ENCODE measurements around the gene RFT1. TPM values are rescaled to one million over a fixed set of nuclear protein-coding genes. Genes with fewer than 3 reads are reported as not detected.

The RFT1 gene
- polyA plus RNA-seq, 3 donors, result 8.2 to 34.9 (median 25.6) TPM

DNA sequence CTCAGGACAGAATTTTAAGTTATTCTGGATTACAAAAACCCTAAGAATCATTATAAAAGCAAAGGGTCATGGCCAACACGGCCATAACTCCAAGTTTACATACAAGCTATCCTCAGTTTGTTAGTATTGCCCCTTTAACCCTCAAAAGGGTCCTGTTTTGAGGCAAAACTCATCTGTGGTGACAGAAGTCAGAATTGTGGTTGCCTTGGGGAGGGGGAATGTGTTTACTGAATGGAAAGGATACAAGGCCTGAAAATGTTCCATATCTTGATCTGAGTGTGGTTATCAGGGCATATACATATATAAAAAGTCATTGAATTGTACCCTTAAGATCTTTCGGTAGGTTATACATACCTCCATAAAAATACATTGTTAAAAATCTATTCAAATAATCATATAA, 86.5 kb downstream of the RFT1 start:
- no peaks in the 10 kb centered on the region for H3K9me3 ChIP-seq (replicated peaks in 1 of 2; ENCODE audit: control insufficient read depth in 1 of 2, insufficient read depth in 1 of 2, low read length in 2 of 2)
- H3K27ac Mint-ChIP-seq, result no peak overlapping the region
- peaks cover 31% of the 10 kb centered on the region for H3K79me2 ChIP-seq (ENCODE audit: insufficient read depth, low read length)
- peaks cover 17% of the 10 kb centered on the region for H3K4me1 Mint-ChIP-seq
- peaks cover 12 to 23% of the 10 kb centered on the region in 2 donors for H3K4me1 ChIP-seq (ENCODE audit: control insufficient read depth in 1 of 2, insufficient read depth in 2 of 2, low read length in 2 of 2)
- no peak overlapping the region for H3K4me2 ChIP-seq (replicated peaks; ENCODE audit: extremely low read depth, low read length, poor library complexity, severe bottlenecking)
- H3K27ac ChIP-seq (ENCODE audit: low read depth in 1 of 2, low read length in 2 of 2), result no peak overlapping the region
- H3K9ac ChIP-seq (ENCODE audit: insufficient read depth, low read length, poor library complexity, severe bottlenecking), result no peak overlapping the region
- no peaks in the 10 kb centered on the region for H3K36me3 ChIP-seq (replicated peaks in 1 of 2; ENCODE audit: control insufficient read depth in 1 of 2, insufficient read depth in 2 of 2, low read length in 2 of 2)
- H2AFZ ChIP-seq (ENCODE audit: insufficient read depth, low read depth, low read length, poor library complexity, severe bottlenecking), result no peak overlapping the region
- intact Hi-C loops (cut with micrococcal nuclease), result no loop called here
- no peak overlapping the region for H3K4me3 ChIP-seq (replicated peaks in 1 of 3; ENCODE audit: low read depth in 2 of 3, low read length in 3 of 3)
- TF ChIP-seq, protein P1, sequence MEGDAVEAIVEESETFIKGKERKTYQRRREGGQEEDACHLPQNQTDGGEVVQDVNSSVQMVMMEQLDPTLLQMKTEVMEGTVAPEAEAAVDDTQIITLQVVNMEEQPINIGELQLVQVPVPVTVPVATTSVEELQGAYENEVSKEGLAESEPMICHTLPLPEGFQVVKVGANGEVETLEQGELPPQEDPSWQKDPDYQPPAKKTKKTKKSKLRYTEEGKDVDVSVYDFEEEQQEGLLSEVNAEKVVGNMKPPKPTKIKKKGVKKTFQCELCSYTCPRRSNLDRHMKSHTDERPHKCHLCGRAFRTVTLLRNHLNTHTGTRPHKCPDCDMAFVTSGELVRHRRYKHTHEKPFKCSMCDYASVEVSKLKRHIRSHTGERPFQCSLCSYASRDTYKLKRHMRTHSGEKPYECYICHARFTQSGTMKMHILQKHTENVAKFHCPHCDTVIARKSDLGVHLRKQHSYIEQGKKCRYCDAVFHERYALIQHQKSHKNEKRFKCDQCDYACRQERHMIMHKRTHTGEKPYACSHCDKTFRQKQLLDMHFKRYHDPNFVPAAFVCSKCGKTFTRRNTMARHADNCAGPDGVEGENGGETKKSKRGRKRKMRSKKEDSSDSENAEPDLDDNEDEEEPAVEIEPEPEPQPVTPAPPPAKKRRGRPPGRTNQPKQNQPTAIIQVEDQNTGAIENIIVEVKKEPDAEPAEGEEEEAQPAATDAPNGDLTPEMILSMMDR (IDR thresholded peaks at IDR 0.05), result no peak
- DNase-seq, result no peak
- H3K4me3 Mint-ChIP-seq, result no peak overlapping the region
- H3K27me3 ChIP-seq (ENCODE audit: control insufficient read depth in 2 of 2, insufficient read depth in 2 of 2, low read length in 2 of 2), result peaks cover 12 to 40% of the 10 kb centered on the region in 2 donors
- H4K20me1 ChIP-seq (ENCODE audit: insufficient read depth, low read length), result no peaks in the 10 kb centered on the region
- H3K9me3 Mint-ChIP-seq, result peaks cover 0 to 6% (median 2%) of the 10 kb centered on the region in 7 donors
- no CpG with 5 or more reads among the region's 2 CpGs for WGBS (ENCODE audit: insufficient coverage)
- H3K36me3 Mint-ChIP-seq, result peaks cover 2 to 6% of the 10 kb centered on the region in 2 donors
- H3K27me3 Mint-ChIP-seq (ENCODE audit: low read depth in 3 of 3), result peaks cover 27 to 45% (median 39%) of the 10 kb centered on the region in 3 donors

DNA sequence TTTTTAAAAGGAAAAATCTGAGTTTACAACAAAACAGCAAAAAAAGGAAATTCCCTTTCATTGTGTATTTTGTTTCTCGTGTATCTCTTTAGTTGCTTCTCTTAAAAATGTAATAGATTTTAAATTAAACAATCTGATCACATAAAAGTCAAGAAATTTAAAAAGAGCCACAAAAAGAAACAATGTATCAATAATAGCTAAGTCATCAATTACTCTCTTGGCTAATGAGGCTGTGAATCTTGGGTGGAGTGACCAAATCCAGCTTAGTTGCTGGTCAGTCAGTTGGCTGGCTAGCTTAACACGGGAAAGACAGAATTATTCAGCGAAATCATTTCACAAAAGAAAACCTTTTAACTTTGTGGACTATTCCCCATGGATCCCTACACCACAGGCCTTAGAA, 87.6 kb downstream of the RFT1 start:
- peaks cover 9 to 33% of the 10 kb centered on the region in 2 donors for H3K27me3 ChIP-seq (ENCODE audit: control insufficient read depth in 2 of 2, insufficient read depth in 2 of 2, low read length in 2 of 2)
- H4K20me1 ChIP-seq (ENCODE audit: insufficient read depth, low read length), result no peaks in the 10 kb centered on the region
- no peak overlapping the region for H3K27ac ChIP-seq (ENCODE audit: low read depth in 1 of 2, low read length in 2 of 2)
- 90% methylated on average over 2 of the region's 3 CpGs for WGBS (ENCODE audit: insufficient coverage)
- peaks cover 17% of the 10 kb centered on the region for H3K4me1 Mint-ChIP-seq
- H3K9me3 Mint-ChIP-seq, result peaks cover 0 to 6% (median 0%) of the 10 kb centered on the region in 7 donors
- peaks cover 12 to 23% of the 10 kb centered on the region in 2 donors for H3K4me1 ChIP-seq (ENCODE audit: control insufficient read depth in 1 of 2, insufficient read depth in 2 of 2, low read length in 2 of 2)
- TF ChIP-seq, protein P1 (IDR thresholded peaks at IDR 0.05), result no peak
- H3K36me3 Mint-ChIP-seq, result peaks cover 2 to 6% of the 10 kb centered on the region in 2 donors
- no peak overlapping the region for H3K4me3 ChIP-seq (replicated peaks in 1 of 3; ENCODE audit: low read depth in 2 of 3, low read length in 3 of 3)
- peaks cover 20 to 38% (median 29%) of the 10 kb centered on the region in 3 donors for H3K27me3 Mint-ChIP-seq (ENCODE audit: low read depth in 3 of 3)
- no peaks in the 10 kb centered on the region for H3K36me3 ChIP-seq (replicated peaks in 1 of 2; ENCODE audit: control insufficient read depth in 1 of 2, insufficient read depth in 2 of 2, low read length in 2 of 2)
- no peak overlapping the region for H2AFZ ChIP-seq (ENCODE audit: insufficient read depth, low read depth, low read length, poor library complexity, severe bottlenecking)
- H3K79me2 ChIP-seq (ENCODE audit: insufficient read depth, low read length), result peaks cover 31% of the 10 kb centered on the region
- no peak overlapping the region for H3K27ac Mint-ChIP-seq
- H3K9me3 ChIP-seq (replicated peaks in 1 of 2; ENCODE audit: control insufficient read depth in 1 of 2, insufficient read depth in 1 of 2, low read length in 2 of 2), result no peaks in the 10 kb centered on the region
- H3K9ac ChIP-seq (ENCODE audit: insufficient read depth, low read length, poor library complexity, severe bottlenecking), result no peak overlapping the region
- no peak overlapping the region for H3K4me2 ChIP-seq (replicated peaks; ENCODE audit: extremely low read depth, low read length, poor library complexity, severe bottlenecking)
- no peak for DNase-seq
- intact Hi-C loops (cut with micrococcal nuclease), result no loop called here
- no peak overlapping the region for H3K4me3 Mint-ChIP-seq

Data from CD14-positive monocyte (primary cell).